Measurements from ENCODE around the gene PCDHGB1.
"Not testable (repeated sequence)": the region's sequence is repeated elsewhere in the genome, so short reads cannot be mapped to it uniquely, and the experiment has no call there.

The PCDHGB1 gene

GRCh38 chr5:141349917-141350619 is at the start of gene PCDHGB1:
Gene PCDHGB1 (plus strand): TSS chr5:141350099. CDS start chr5:141350261, 162 bp downstream.
- peak; percentile 15 for DNase-seq (ENCODE audit: low spot score)

GRCh38 chr5:141303756-141304155 is 46.1 kb upstream of the PCDHGB1 start, which contains the start of gene SLC25A2:
Gene SLC25A2 (minus strand): TSS chr5:141304049. CDS start chr5:141303865, 184 bp downstream.
- no peak for DNase-seq (ENCODE audit: low spot score)

- DNase-seq (ENCODE audit: low spot score): no peak
These were observed 43.3 kb upstream of the PCDHGB1 start for GRCh38 chr5:141306630-141307029.

- DNase-seq (ENCODE audit: low spot score): no peak
These were observed 36.2 kb upstream of the PCDHGB1 start for GRCh38 chr5:141313711-141314110.

- not testable (repeated sequence) for DNase-seq (ENCODE audit: low spot score)
These were observed 32.9 kb upstream of the PCDHGB1 start for GRCh38 chr5:141316963-141317362.

- no peak for DNase-seq (ENCODE audit: low spot score)
These were observed 30.7 kb upstream of the PCDHGB1 start for GRCh38 chr5:141319202-141319601.

GRCh38 chr5:141319699-141320098 is 30.2 kb upstream of the PCDHGB1 start:
- DNase-seq (ENCODE audit: low spot score): no peak

- DNase-seq (ENCODE audit: low spot score): peak; percentile 91
These were observed 29.4 kb upstream of the PCDHGB1 start, which contains the start of gene TAF7 for GRCh38 chr5:141320225-141321169. Gene TAF7 (minus strand): TSS chr5:141320784. CDS start chr5:141320044, 740 bp downstream.

GRCh38 chr5:141322261-141322660 is 27.6 kb upstream of the PCDHGB1 start:
- DNase-seq (ENCODE audit: low spot score): no peak

GRCh38 chr5:141326088-141326854 is 23.6 kb upstream of the PCDHGB1 start:
- DNase-seq (ENCODE audit: low spot score): peak; percentile 62

GRCh38 chr5:141328231-141328630 is 21.7 kb upstream of the PCDHGB1 start:
- DNase-seq (ENCODE audit: low spot score): no peak

GRCh38 chr5:141330299-141331080 is 19.4 kb upstream of the PCDHGB1 start, which contains the start of gene PCDHGA1:
Gene PCDHGA1 (plus strand): TSS chr5:141330514.
- no peak for DNase-seq (ENCODE audit: low spot score)

GRCh38 chr5:141332571-141332970 is 17.3 kb upstream of the PCDHGB1 start:
- not testable (repeated sequence) for DNase-seq (ENCODE audit: low spot score)

GRCh38 chr5:141338538-141339306 is 11.2 kb upstream of the PCDHGB1 start, which contains the start of gene PCDHGA2:
Gene PCDHGA2 (plus strand): TSS chr5:141338760.
- no peak for DNase-seq (ENCODE audit: low spot score)

- DNase-seq (ENCODE audit: low spot score): not testable (repeated sequence)
These were observed 9.0 kb upstream of the PCDHGB1 start for GRCh38 chr5:141340781-141341354.

- no peak for DNase-seq (ENCODE audit: low spot score)
These were observed 7.1 kb upstream of the PCDHGB1 start for GRCh38 chr5:141342773-141343172.

GRCh38 chr5:141343242-141343952 is 6.5 kb upstream of the PCDHGB1 start, which contains the start of gene PCDHGA3:
Gene PCDHGA3 (plus strand): TSS chr5:141343829. CDS start chr5:141344034, 205 bp downstream.
- DNase-seq (ENCODE audit: low spot score): no peak

- DNase-seq (ENCODE audit: low spot score): no peak
These were observed 5.9 kb upstream of the PCDHGB1 start for GRCh38 chr5:141343953-141344463.

- DNase-seq (ENCODE audit: low spot score): no peak
These were observed 4.6 kb upstream of the PCDHGB1 start for GRCh38 chr5:141345327-141345726.

Data from pons (tissue), 1 donor.